ENCODE measurements around the gene EXOC4.

EXOC4 gene

DNA sequence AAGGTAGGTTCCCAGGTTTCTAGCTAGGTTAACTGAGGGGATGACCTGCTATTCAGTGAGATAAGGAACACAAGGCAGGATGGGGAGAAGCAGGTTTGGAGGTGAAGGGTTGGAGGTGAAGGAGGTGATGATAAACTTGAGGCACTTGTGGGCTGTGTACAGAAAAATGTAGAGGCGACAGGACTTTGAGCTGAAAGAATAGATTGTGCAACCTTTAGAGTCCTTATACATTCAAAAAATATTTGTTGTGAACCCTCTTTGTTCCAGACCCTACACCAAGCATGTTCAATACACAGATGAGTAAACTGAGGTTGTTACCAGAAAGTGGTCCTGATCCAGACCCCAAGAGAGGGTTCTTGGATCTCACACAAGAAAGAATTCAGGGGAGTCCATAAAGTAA lies 828.8 kb downstream of the EXOC4 start:
- Histone ChIP-seq H3K9me3 (ENCODE audit: control insufficient read depth, insufficient read depth, low read depth, low read length) (no peaks in the 10 kb centered on the region), H3K4me3 (ENCODE audit: low read depth, low read length) (no peak overlapping the region), H3K27ac (ENCODE audit: extremely low read depth, low read depth, low read length) (no peak overlapping the region), H3K36me3 (ENCODE audit: control insufficient read depth in 2 of 2, insufficient read depth in 1 of 2, low read length in 2 of 2) (no peaks in the 10 kb centered on the region), H3K4me1 (ENCODE audit: control insufficient read depth, insufficient read depth, low read length) (no peaks in the 10 kb centered on the region)
- ChIA-PET CTCF (no interaction called here), POLR2A (no interaction called here)
- TF ChIP-seq SCRT1 (tag by site-specific recombination; IDR thresholded peaks at IDR 0.05; ENCODE audit: borderline replicate concordance) (no peak), ZNF558 (tag by site-specific recombination; IDR thresholded peaks at IDR 0.05) (no peak), ZNF580 (tag by site-specific recombination; IDR thresholded peaks at IDR 0.05) (no peak), ZNF530 (tag by site-specific recombination; IDR thresholded peaks at IDR 0.05; ENCODE audit: low read depth) (no peak), SP3 (tag by site-specific recombination; IDR thresholded peaks at IDR 0.05) (no peak), ZXDB (tag by site-specific recombination; IDR thresholded peaks at IDR 0.05) (no peak), ZNF544 (tag by site-specific recombination; IDR thresholded peaks at IDR 0.05) (no peak), ZNF121 (tag by site-specific recombination; IDR thresholded peaks at IDR 0.05) (no peak), ZNF350 (tag by site-specific recombination; IDR thresholded peaks at IDR 0.05) (no peak), KLF7 (tag by site-specific recombination; IDR thresholded peaks at IDR 0.05; ENCODE audit: borderline replicate concordance) (no peak), AEBP2 (tag by site-specific recombination; IDR thresholded peaks at IDR 0.05; ENCODE audit: borderline replicate concordance) (no peak), OVOL3 (tag by site-specific recombination; IDR thresholded peaks at IDR 0.05) (no peak)

GRCh38 chr7:134083766-134084487 lies 831.0 kb downstream of the EXOC4 start:
- ChIA-PET CTCF (interaction anchor here (0.7 kb wide), 1 partner anchor 39 kb away, joined by 3 read pairs; no protein-coding TSS in a partner anchor), POLR2A (no interaction called here)
- Histone ChIP-seq H3K4me3 (ENCODE audit: low read depth, low read length) (no peak overlapping the region), H3K4me1 (ENCODE audit: control insufficient read depth, insufficient read depth, low read length) (no peaks in the 10 kb centered on the region), H3K9me3 (ENCODE audit: control insufficient read depth, insufficient read depth, low read depth, low read length) (no peaks in the 10 kb centered on the region), H3K36me3 (ENCODE audit: control insufficient read depth in 2 of 2, insufficient read depth in 1 of 2, low read length in 2 of 2) (no peaks in the 10 kb centered on the region), H3K27ac (ENCODE audit: extremely low read depth, low read depth, low read length) (no peak overlapping the region)
- no peak for TF ChIP-seq ZNF148 (tag by site-specific recombination; IDR thresholded peaks at IDR 0.05; ENCODE audit: borderline replicate concordance)
- TF ChIP-seq ZNF37A (tag by site-specific recombination; IDR thresholded peaks at IDR 0.05) = no peak
- TF ChIP-seq ZNF561 (tag by site-specific recombination; IDR thresholded peaks at IDR 0.05; ENCODE audit: borderline replicate concordance) = no peak
- no peak for TF ChIP-seq ZBTB6 (tag by site-specific recombination; IDR thresholded peaks at IDR 0.05)
- no peak for TF ChIP-seq ZNF140 (tag by site-specific recombination; IDR thresholded peaks at IDR 0.05)
- no peak for TF ChIP-seq ZNF404 (tag by site-specific recombination; IDR thresholded peaks at IDR 0.05)
- no peak for TF ChIP-seq ZNF433 (tag by site-specific recombination; IDR thresholded peaks at IDR 0.05; ENCODE audit: low read depth)
- no peak for TF ChIP-seq ZNF571 (tag by site-specific recombination; IDR thresholded peaks at IDR 0.05)
- TF ChIP-seq SCRT1 (tag by site-specific recombination; IDR thresholded peaks at IDR 0.05; ENCODE audit: borderline replicate concordance) = no peak
- no peak for TF ChIP-seq HOXD13 (CRISPR knock-in tag; IDR thresholded peaks at IDR 0.05; ENCODE audit: borderline replicate concordance)
